Activated CD4-positive, alpha-beta T cell treated with anti-CD3 and anti-CD28 coated beads, Interleukin-2, amount 50 U/mL, for 4 hours (primary cell): Measurements from ENCODE around the gene TMEM117.
"Not testable (repeated sequence)": the region's sequence is repeated elsewhere in the genome, so short reads cannot be mapped to it uniquely, and the experiment has no call there.

Source experiments
- DNase-seq, 2 experiments: peaks; one replicate each; pipeline ENCODE4 v3.0.0-alpha.2; 2020

The TMEM117 gene

DNA sequence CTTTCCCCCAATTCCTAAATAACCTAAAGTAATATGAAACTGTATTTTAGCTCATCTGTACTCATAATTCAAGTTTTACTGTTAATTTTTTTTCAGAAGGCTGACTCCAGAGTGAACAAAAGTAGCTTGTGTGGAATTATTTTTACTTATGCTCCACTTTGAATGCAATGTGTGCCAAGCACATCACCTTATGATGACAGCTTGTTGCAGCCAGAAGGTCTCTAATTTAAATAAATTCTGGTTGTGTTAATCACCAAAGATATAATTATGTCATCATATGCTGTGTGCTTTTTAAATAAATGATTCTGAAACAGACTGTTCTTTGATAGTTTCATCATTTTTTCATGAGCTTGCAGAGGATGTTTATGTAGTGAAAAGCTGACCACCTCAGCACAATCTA, 283.1 kb downstream of the TMEM117 start:
- no peak for DNase-seq

DNA sequence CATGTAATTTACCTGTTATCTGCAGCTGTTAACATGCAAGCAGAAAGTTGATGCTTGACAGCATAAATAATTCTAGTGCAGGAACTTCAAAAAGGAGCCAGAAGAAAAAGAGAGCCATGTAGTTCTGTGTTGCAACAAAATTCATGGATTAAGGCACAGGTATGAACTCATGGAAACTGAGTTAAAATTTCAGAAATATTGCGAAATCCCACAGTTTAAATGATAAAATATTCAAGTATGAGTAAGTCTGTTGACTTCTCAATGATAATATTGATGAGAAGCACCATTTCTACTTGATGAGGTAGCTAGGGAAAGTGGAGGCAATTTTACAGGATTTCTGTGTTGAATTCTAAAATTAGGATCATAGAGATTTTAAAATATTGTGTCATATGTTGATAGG, 290.9 kb downstream of the TMEM117 start:
- no peak for DNase-seq

DNA sequence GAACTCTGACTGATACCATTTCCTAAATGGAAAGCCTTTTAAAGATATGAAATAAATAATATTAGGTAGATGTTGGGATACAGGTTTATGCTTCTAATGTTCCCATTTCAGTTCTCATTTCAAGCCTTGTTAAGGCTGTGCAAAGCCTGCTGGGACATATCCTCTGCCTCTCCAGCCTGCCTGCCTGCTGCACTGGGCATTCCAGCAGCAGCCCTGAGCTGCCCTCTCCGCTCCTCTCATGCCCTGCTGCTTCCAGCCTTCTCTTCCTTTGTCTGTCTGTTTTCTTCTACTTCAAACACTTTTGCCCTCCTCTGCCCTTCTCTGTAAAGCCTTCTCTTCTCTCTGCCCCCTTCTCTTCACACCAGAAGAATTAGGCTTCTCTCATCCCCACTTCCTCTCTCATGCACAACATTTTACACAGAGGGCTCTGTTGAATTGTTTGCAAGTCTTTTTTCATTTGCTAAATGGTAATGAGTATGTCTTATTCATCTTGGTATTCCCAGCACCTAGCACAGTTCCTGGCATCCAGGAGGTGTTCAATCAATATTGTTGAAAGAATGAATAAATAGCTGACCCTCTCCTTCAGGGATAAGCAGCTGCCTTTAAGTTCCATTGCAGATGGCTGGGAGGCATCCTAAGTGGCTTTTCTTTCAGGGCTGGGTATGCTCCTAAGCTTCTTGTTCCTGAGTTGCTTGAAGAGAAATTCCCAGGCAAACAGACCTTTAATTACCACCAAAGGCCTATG, 292.3 kb downstream of the TMEM117 start:
- DNase-seq, result no peak

DNA sequence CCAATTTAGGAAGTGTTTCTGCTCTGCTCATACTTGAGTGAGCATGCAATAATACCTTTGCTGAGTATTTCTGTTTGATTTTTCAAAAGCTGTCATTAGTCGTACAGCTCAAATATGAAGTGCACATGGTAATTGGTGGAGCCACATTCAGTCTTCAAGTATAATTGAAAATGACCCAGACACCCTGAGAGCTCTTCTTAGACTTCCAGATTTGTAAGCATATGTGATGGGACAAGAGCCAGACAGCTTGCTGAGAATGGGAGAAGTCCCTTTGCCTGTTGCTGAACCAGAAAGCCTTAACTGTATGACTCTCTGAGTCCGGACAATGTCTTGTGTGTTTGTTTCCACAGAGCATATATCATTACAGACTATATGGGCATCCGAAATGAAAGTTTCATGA, 307.3 kb downstream of the TMEM117 start:
- DNase-seq, result no peak

DNA sequence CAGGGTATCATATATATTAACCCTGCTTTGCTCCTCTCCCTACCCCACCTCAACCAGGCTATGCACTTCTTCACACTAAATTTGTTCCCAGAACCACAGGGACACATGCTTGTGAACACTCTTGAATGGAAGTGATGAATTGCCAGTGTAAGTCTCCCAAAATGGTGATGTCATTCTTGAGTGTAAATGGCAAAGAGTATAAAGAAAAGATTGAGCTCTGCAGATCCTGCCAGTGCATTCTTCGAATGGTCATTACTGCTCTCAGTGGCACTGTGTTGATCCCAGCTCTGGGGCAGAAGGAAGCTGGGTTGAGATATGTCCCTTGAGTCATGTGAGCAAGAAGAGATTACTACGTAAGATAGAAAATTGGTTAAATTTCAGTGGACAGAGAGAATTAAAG, 313.1 kb downstream of the TMEM117 start:
- DNase-seq, result no peak

DNA sequence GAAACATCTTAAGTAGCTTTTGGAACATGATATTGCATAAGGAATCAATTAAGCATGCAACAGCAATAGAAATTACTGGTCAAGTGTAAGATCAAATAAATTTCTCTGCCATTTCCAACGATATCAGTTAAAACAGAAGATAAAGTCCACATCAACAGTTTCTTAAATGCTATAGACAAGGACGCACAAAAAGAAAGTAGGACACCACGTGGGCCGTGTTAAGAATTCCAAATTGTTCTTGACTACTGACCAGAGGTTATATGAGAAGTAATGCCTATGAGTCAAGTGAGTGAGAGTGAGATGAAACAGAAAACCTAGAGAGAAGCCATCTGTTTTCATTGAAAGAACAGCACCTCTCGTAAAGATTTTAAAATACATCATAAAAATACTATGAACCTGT, 318.2 kb downstream of the TMEM117 start:
- DNase-seq, result no peak

DNA sequence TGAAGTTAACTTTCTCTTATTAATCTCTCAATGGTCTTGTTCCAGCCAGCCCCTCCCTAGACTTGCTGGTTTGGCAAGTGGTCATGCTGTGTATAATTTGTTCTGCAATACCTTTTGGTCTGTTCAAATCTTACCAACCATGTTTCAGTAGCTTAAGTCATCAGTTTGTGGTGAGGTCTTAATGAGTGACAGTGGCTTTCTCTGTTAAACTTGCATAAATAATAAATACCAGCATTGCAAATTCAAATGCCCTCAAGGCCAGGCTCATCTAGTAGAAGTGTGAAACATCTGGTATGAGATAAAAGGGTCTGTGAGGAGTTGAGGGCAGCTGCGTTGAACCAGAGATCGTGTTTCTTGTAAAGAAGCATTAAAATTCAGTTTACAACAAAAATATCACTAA, 319.5 kb downstream of the TMEM117 start:
- DNase-seq, result no peak

DNA sequence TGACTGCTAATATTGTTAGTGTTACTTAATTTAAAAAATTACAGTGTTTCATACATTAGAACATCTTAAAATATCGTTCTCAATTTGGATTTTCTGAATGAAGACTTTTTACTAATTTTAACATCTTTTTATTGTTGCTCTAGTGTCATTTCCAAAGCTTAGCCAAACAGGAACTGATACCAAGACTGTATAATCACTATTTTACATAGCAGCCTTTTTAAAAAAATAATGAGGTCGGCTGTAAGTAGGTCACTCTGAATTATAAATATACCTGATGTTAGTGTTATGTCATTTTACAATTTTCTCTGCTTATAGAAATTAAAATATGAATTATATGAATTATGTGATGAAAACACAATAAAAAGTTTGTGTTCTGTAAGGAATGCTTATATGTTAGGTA, 321.5 kb downstream of the TMEM117 start:
- DNase-seq, result no peak

DNA sequence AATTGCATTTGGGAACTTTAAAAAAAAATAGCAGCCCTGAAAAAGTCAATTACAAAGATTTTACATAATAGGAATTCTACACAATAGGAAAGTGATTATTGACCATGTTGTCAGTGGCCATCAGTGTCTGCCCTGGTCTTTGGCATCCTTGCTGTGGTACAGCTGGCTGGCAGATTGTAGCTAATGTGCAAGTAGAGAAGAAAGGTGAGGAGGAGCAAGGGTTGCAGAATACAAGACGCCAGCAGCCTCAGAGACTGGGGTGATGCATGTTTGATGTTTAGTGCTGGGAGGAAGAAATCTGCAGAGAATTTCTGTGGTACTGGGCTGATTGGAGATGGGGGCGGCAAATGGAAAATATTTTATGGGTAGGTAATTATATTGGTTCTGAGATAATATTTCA, 322.9 kb downstream of the TMEM117 start:
- DNase-seq, result no peak

DNA sequence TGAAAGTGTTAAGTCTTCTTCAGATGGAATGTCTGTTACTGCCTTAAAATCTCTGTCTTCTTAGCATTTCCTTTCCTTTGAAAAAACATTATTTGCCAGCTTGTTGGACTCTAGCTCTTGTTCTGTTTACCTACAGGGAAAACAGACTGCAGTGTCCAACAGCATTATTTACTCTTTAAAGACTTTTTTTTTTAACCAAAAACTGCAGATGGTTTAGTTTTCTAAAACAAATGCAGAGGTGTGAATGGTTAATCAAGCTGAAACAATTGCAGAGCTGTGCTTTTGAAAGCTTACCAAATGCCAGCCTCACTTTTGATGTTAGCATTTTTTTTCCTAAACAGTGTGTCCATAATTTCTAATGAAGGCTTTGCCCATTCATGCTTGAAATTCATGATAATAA, 323.3 kb downstream of the TMEM117 start:
- no peak for DNase-seq

DNA sequence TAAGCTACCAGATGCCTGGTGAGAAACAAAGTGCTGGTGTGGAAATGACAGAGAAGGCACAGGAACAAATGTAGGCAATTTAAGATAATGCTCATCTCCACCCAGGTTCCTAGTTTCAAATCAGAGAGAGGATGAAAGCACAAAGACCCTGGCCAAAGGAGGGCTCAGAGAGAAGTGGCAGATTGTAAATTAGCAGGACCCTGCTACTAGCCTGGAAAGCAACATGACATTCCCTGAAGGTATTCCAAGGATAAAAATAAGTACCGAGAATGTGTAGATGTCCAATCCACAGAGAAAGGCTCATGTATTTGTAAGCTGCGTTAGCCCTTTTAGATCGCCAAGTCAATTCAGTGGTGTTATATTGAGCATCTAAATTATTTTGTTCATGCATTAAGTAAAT, 324.0 kb downstream of the TMEM117 start:
- no peak for DNase-seq

DNA sequence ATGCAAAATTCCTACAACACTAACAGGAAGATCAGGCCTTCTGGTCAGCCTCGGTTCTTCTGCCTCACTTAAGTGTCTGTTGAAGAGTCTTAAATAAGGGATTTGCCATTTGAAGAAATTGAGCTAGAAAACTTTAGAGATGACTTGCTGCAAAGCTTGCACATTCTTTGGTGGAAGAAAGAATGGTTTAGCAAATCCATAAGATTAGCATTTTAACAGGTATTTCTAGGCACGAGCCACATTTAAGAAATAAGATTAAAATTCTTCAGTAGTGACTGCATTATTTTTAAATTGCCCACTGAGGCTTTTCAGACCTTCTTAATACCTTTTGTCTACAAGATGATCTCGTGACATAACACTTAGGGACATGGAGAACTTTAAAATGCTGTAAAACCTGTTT, 327.1 kb downstream of the TMEM117 start:
- DNase-seq, result no peak

DNA sequence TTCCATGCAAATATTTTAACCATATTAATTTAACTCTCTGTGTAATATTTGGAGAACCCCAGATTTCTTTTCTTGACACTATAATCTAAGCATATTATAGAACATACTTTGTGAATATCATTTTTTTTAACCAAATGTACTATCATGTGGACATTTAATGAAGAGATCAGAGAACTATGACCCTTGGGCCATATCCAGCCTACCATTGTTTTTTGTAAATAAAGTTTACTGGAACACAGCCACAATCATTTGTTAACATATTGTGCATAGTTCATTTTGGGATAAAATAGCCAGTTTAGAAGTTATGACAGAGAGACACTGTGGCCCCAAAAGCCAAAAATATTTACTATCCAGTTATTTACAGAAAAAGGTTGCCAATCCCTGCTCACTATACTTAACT, 338.2 kb downstream of the TMEM117 start:
- DNase-seq, result no peak

DNA sequence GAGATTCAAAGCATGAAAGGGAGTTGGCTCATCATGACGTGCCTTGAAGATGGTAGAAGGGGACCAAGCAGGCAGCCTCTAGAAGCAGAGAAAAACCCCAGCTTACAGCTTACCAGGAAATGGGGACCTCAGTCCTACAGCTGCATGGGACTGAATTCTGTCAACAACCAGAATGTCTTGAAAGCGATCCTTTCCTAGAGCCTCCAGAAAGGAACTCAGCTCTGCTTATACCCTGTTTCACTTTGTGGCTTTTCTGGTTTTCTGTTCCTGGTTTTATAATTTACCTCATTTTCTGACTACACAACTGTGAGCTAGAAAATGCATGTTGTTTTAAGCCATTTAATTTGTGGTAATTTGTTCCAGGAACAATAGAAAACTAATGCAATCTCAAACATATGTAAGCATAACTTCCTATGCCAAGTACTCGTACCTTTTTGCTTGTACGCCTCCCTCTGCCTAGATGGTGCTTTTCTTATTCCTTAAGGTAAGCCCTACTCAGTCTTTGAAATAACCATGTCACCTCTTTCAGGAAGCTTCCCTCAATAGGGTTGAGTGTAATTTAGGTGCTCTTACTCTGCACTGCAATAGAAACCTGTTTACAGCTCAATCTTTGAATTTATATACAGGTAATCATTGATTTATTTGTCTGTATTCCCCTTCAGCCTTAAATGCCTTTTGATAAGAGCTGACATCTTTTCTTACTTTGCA, 348.8 kb downstream of the TMEM117 start:
- DNase-seq, result no peak

DNA sequence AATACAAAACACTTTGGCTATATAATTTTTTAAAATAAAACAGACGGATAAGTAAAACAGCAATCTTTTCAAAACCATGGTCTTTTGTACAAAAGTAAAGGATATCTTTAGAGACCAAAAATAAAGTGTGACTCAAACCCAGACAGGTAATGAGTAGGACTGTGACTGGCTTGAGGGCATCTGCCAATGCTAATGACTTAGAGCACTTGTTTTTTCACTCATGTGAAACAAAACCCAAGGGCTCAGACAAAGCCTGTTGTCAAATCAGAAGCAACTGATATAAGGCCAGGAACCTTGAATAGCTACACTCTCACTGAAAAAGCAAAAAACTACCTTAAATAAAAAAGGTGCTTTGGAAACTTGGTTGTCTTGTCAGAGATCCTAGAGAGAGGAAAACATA, 357.4 kb downstream of the TMEM117 start:
- no peak for DNase-seq

DNA sequence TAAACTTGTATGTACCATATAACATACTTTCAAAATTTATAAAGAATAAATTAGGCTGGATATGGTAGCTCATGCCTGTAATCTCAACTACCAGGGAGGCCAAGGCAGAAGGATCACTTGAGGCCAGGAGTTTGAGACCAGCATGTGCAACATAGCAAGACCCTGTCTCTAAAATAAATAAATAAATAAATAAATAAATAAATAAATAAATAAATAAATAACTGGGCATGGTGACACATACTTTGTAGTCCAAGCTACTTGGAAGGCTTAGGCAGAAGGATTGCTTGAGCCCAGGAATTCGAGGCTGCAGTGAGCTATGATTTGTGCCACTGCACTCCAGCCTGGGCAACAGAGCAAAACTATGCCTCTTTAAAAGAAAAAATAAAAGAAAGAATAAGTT, 359.8 kb downstream of the TMEM117 start:
- DNase-seq, result not testable (repeated sequence)

DNA sequence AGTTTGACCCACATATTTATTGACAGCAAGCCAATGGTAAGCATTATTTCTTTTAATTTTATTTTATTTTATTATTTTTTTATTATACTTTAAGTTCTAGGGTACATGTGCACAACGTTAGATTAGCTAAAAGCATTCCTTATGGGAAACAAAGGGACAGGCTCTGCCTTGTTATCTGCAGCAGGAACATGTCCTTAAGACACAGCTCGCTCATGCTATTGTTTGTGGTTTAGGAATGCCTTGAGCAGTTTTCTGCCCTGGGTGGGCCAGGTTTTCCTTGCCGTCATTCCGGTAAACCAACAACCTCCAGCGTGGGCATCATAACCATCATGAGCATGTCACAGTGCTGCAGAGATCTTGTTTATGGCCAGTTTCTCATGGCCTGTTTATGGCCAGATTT, 370.2 kb downstream of the TMEM117 start:
- DNase-seq, result no peak

DNA sequence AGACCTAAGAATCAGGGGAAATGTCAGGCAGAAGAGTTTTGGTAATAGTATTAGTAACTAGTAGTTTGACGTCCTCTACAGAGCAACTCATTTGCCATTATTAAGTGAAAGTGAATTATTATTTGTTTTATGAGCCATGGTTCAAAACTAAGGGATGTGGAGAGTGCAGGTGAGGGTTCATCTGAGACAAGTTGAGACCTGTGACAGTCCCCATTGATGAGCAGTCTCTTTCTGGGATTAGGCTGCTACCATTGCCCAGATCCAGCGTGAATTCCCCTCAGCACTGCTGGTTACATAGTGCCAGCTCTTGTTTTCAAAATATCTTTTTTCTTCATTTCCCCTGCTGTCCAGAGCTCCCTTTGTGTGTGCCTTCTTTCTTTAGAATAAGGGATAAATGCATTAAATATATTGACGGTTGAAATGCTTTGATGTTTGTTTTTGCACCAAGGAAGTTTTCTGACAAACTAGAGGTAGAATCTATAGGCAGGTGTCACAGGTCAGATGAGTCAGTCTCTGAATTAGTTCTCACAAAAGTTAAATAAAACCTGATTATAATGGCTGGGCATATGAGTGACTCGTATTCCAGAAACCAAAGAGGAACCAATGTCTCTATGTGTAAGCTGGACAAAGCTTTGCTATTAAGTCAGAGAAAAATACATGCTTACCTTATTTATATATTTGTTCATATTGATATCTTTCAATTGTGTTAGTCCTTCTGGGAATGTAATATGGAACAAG, 381.4 kb downstream of the TMEM117 start:
- DNase-seq, result no peak

DNA sequence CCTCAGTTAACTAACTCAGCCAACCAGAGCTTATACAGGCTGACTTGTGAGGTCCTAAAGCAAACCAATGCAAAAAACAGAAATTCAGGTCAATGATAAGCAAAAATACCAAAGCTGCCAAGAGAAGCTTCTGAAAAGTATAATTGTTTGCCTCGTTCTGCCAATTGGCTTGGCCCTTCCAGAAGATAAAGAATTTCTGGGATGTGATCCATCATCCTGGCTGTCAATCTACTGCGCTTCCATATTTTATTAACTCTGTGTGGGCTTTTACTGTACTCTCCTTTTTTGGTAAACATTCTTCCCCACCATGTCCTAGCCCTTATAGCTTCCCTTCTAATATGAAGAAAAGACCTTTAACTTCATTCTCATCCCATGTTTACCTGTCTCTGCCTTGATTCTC, 387.9 kb downstream of the TMEM117 start:
- DNase-seq, result no peak

DNA sequence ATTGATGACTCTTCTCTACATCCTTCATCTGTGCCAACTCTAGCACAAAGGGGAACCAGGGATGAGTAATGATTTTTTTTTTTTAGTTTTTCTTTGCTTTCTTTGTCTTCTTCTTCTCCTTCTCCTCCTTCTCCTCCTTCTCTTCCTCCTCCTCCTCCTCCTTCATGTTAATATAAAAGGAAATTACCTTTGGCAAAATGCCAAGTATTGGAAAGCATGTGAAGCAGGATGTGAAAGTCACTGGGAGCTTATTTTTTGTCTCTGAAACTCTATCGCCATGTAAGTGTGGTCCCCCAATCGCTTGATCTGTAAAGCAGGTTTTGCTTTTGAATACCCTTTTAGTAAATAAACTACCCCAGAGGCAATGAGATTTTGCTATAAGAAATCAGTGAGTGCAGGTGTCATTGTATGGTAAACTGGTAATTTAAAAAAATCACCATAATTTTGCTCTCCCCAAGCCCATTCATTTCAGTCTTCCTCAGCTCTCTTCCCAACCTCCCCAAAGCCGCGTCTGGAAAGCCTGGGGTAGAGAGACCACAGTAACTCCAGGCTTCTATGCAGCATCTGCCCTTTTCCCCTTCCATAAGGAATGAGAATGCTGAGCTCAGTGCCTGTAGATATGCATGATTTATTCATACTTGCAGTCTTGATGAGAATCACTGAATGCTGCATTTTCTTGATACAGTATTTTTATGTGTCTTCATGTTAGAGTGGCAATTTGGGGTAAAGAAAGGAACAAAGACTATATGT, 388.7 kb downstream of the TMEM117 start:
- no peak for DNase-seq

DNA sequence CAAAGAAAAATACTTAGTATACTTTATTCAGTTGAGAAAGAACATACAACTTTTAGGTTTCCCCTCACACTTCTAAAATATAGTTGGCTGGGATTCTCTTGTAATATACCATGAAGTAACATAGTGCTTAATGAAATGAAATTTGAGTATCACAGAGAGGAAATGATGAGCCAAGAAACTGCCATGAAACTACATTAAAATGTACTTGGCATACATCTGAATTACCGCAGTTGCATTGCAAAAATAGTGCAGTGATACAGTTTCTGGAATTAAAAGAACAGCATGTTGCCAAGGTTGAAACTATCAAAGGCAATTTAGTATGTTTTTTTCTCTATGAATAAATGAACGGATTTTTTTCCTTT, 389.2 kb downstream of the TMEM117 start:
- no peak for DNase-seq

DNA sequence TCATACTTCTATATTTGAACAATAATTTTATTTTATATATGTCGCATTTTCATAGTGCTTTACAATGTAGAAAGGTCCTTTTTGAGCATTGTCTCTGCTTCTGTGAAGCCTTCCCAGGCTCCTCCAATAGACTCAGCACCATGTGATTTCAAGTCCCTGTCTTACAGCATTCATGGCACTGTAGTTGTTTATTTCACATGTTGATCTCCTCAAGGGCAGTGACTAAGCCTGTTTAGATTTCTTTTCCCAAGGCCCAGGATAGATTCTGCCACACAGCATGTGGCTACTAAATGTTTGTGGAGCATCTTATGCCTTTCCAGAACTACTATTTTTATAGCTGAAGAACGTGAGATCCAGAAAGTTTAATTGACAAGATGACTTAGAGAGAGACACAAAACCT, 391.7 kb downstream of the TMEM117 start:
- DNase-seq, result no peak

DNA sequence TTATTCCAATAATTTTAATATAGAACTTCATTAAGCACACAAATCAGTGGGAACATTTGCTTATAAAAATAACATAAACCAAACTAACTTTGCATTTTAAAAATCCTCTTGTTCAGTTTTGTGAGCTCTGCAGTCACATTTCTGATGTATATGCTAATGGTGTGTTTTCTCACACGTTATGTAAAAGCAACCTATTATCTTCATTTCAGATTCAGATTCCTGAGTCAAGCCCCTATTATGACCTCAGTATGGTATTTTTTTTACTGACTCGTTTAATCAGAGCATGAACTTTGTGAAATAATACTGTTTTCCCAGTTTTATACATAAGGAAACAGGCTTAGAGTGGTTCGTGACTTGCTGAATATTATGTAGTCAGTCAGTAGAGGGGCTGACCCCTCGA, 394.0 kb downstream of the TMEM117 start:
- no peak for DNase-seq

DNA sequence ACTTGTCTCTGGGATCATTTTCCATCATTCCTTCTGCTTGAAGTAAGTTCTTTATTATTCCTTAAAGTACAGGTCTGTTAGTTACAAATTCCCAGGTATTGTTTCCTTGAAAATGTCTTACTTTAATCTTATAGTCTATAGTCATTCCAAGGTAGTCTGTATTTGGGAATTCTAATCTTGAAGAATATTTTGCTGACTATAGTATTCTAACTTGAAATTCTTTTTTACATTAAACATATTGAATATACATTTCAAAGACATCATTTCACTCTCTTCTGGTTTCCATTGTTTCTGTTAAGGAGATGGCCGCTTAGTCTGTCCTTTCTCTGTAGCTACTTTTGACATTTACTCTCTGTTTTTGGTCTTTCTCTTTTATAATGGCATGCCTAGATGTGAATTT, 399.8 kb downstream of the TMEM117 start:
- no peak for DNase-seq
